ENCODE measurements around the gene C1orf21.

Gene C1orf21

GRCh38 chr1:184504040-184504954 is 117.5 kb downstream of the C1orf21 start:
- no peak for ATAC-seq
- TF ChIP-seq ESRRG (CRISPR knock-in tag; IDR thresholded peaks at IDR 0.05) (no peak), TCF4 (CRISPR knock-in tag; IDR thresholded peaks at IDR 0.05; ENCODE audit: borderline replicate concordance) (no peak), OSR1 (CRISPR knock-in tag; IDR thresholded peaks at IDR 0.05) (no peak), ARNTL (CRISPR knock-in tag; IDR thresholded peaks at IDR 0.05; ENCODE audit: borderline replicate concordance, low read depth) (no peak), TSHZ2 (CRISPR knock-in tag; IDR thresholded peaks at IDR 0.05) (no peak), ZC3H10 (CRISPR knock-in tag; IDR thresholded peaks at IDR 0.05) (no peak), ZFP3 (CRISPR knock-in tag; IDR thresholded peaks at IDR 0.05) (no peak), POU6F1 (CRISPR knock-in tag; IDR thresholded peaks at IDR 0.05; ENCODE audit: borderline replicate concordance, low read depth) (no peak), CSRNP3 (CRISPR knock-in tag; IDR thresholded peaks at IDR 0.05) (no peak), PATZ1 (CRISPR knock-in tag; IDR thresholded peaks at IDR 0.05; ENCODE audit: borderline replicate concordance) (no peak), ZNF565 (CRISPR knock-in tag; conservative IDR thresholded peaks at IDR 0.05; ENCODE audit: low read depth) (no peak), ZFP30 (CRISPR knock-in tag; IDR thresholded peaks at IDR 0.05) (no peak), ISL1 (CRISPR knock-in tag; IDR thresholded peaks at IDR 0.05) (no peak), BACH2 (CRISPR knock-in tag; IDR thresholded peaks at IDR 0.05; ENCODE audit: borderline replicate concordance) (no peak), PPARA (CRISPR knock-in tag; IDR thresholded peaks at IDR 0.05; ENCODE audit: borderline replicate concordance) (no peak), GLIS3 (CRISPR knock-in tag; IDR thresholded peaks at IDR 0.05) (no peak), CREB5 (CRISPR knock-in tag; IDR thresholded peaks at IDR 0.05; ENCODE audit: low read depth) (no peak), ZNF70 (CRISPR knock-in tag; IDR thresholded peaks at IDR 0.05) (no peak)

GRCh38 chr1:184504955-184505338 is 118.1 kb downstream of the C1orf21 start:
- no peak for ATAC-seq
- TF ChIP-seq GLIS3 (CRISPR knock-in tag; IDR thresholded peaks at IDR 0.05) (no peak), CSDC2 (CRISPR knock-in tag; IDR thresholded peaks at IDR 0.05) (no peak), PATZ1 (CRISPR knock-in tag; IDR thresholded peaks at IDR 0.05; ENCODE audit: borderline replicate concordance) (no peak), BACH2 (CRISPR knock-in tag; IDR thresholded peaks at IDR 0.05; ENCODE audit: borderline replicate concordance) (no peak), CSRNP3 (CRISPR knock-in tag; IDR thresholded peaks at IDR 0.05) (no peak), OSR1 (CRISPR knock-in tag; IDR thresholded peaks at IDR 0.05) (no peak), CREB5 (CRISPR knock-in tag; IDR thresholded peaks at IDR 0.05; ENCODE audit: low read depth) (no peak), RARB (CRISPR knock-in tag; IDR thresholded peaks at IDR 0.05) (no peak), ZC3H10 (CRISPR knock-in tag; IDR thresholded peaks at IDR 0.05) (no peak), SNAI2 (CRISPR knock-in tag; IDR thresholded peaks at IDR 0.05) (no peak), PPARA (CRISPR knock-in tag; IDR thresholded peaks at IDR 0.05; ENCODE audit: borderline replicate concordance) (no peak), ZFP30 (CRISPR knock-in tag; IDR thresholded peaks at IDR 0.05) (no peak)
